OCI-LY1 (cell line): ENCODE results near the gene ITPK1.

Source experiments
- H2AFZ ChIP-seq: fragments of 200-600 bp; sonication (generic), shearing (Covaris generic); 2 replicates; pipeline ENCODE4 v1.6.0; 2014; ENCODE audit warnings: antibody characterized with exemption, mild to moderate bottlenecking, low read length
- H3F3A ChIP-seq: fragments of 200-600 bp; sonication (generic), shearing (Covaris generic); 2 replicates; pipeline ENCODE4 v1.6.0; 2014; ENCODE audit warnings: mild to moderate bottlenecking, antibody characterized with exemption, low read length, moderate library complexity; ENCODE audit not compliant: insufficient read depth
- H3K27ac ChIP-seq: fragments of 200-600 bp; sonication (generic); 2 replicates; pipeline ENCODE4 v1.5.1; 2014; ENCODE audit warnings: low read length, mixed run types, mild to moderate bottlenecking, low read depth; ENCODE audit not compliant: poor library complexity, severe bottlenecking
- H3K27me3 ChIP-seq: fragments of 200-600 bp; sonication (generic); 2 replicates; pipeline ENCODE4 v1.6.0; 2014; ENCODE audit warnings: antibody characterized with exemption, mild to moderate bottlenecking, low read length, moderate library complexity; ENCODE audit not compliant: insufficient read depth
- H3K36me3 ChIP-seq: fragments of 200-600 bp; sonication (generic); 2 replicates; pipeline ENCODE4 v1.6.1; 2014; ENCODE audit warnings: mild to moderate bottlenecking, antibody characterized with exemption, low read length, moderate library complexity, mixed read lengths; ENCODE audit not compliant: insufficient read depth
- H3K4me1 ChIP-seq: fragments of 200-600 bp; sonication (generic); 2 replicates; pipeline ENCODE4 v1.5.1; 2014; ENCODE audit warnings: mild to moderate bottlenecking, low read length, moderate library complexity; ENCODE audit not compliant: insufficient read depth, severe bottlenecking
- H3K4me2 ChIP-seq: fragments of 200-600 bp; sonication (generic), shearing (Covaris generic); 2 replicates; pipeline ENCODE4 v1.6.1; 2014; ENCODE audit warnings: low read length
- H3K4me3 ChIP-seq: fragments of 200-600 bp; sonication (generic); 2 replicates; pipeline ENCODE4 v1.5.1; 2014; ENCODE audit warnings: low read length, low read depth, mild to moderate bottlenecking, mixed read lengths; ENCODE audit not compliant: poor library complexity, severe bottlenecking
- H3K79me2 ChIP-seq: fragments of 200-600 bp; shearing (Covaris generic); 2 replicates; pipeline ENCODE4 v1.6.1; 2016; ENCODE audit warnings: mixed run types, low read length, mixed read lengths; ENCODE audit not compliant: insufficient read depth
- H3K9ac ChIP-seq: fragments of 200-600 bp; sonication (generic), shearing (Covaris generic); 2 replicates; pipeline ENCODE4 v1.6.1; 2014; ENCODE audit warnings: mild to moderate bottlenecking, low read length, mixed read lengths
- H3K9me2 ChIP-seq: fragments of 200-600 bp; sonication (generic), shearing (Covaris generic); 2 replicates; pipeline ENCODE4 v1.6.1; 2014; ENCODE audit warnings: low read depth, mild to moderate bottlenecking, low read length, mixed read lengths
- H3K9me3 ChIP-seq: fragments of 200-600 bp; shearing (Covaris generic); 2 replicates; pipeline ENCODE4 v1.6.1; 2014; ENCODE audit warnings: low read length, mixed read lengths
- H4K20me1 ChIP-seq: fragments of 200-600 bp; sonication (generic), shearing (Covaris generic); 2 replicates; pipeline ENCODE4 v1.6.0; 2016; ENCODE audit warnings: mild to moderate bottlenecking, low read length; ENCODE audit not compliant: insufficient read depth
- EZH2 ChIP-seq: fragments of 200-600 bp; sonication (generic), shearing (Covaris generic); IDR thresholded peaks from 2 replicates; pipeline ENCODE4 v1.8.0; 2017; ENCODE audit warnings: borderline replicate concordance, mixed run types, mild to moderate bottlenecking, antibody characterized with exemption, low read length, moderate library complexity, mixed read lengths
- TF ChIP-seq, protein P1 (sequence below): fragments of 200-600 bp; sonication (generic), shearing (Covaris generic); IDR thresholded peaks from 2 replicates; pipeline ENCODE4 v1.5.1; 2017; ENCODE audit warnings: mild to moderate bottlenecking, antibody characterized with exemption, low read length, moderate library complexity, mixed read lengths

The ITPK1 gene

DNA sequence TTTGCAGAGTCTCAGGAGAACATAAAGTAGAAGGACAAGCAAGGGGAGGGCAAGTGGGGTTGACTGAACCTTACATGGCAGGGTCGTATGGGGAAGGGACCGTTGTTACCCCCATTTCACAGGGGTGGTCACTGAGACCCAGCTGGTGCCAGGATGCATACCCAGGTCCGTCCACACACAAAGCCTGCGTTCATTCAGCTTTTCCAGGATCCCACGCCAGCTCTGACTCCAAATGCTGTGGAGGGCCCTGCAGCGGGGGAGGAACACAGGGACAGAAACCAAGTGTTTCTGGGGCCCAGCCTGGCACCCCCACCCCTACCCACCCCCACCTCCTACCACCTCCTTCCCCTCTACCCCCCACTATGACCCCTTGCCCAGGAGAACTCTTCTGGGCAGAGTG is 209.3 kb downstream of the ITPK1 start:
- Histone ChIP-seq H3F3A (no peaks in the 10 kb centered on the region), H3K36me3 (no peaks in the 10 kb centered on the region), H3K9me3 (no peaks in the 10 kb centered on the region), H3K4me2 (no peak overlapping the region), H3K79me2 (no peaks in the 10 kb centered on the region), H2AFZ (no peak overlapping the region), H3K4me1 (no peaks in the 10 kb centered on the region), H3K27ac (no peak overlapping the region), H3K9me2 (no peaks in the 10 kb centered on the region), H3K9ac (no peak overlapping the region), H3K27me3 (no peaks in the 10 kb centered on the region), H3K4me3 (no peak overlapping the region), H4K20me1 (no peaks in the 10 kb centered on the region)
- no peak for TF ChIP-seq EZH2
- TF ChIP-seq, protein P1, sequence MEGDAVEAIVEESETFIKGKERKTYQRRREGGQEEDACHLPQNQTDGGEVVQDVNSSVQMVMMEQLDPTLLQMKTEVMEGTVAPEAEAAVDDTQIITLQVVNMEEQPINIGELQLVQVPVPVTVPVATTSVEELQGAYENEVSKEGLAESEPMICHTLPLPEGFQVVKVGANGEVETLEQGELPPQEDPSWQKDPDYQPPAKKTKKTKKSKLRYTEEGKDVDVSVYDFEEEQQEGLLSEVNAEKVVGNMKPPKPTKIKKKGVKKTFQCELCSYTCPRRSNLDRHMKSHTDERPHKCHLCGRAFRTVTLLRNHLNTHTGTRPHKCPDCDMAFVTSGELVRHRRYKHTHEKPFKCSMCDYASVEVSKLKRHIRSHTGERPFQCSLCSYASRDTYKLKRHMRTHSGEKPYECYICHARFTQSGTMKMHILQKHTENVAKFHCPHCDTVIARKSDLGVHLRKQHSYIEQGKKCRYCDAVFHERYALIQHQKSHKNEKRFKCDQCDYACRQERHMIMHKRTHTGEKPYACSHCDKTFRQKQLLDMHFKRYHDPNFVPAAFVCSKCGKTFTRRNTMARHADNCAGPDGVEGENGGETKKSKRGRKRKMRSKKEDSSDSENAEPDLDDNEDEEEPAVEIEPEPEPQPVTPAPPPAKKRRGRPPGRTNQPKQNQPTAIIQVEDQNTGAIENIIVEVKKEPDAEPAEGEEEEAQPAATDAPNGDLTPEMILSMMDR = no peak

DNA sequence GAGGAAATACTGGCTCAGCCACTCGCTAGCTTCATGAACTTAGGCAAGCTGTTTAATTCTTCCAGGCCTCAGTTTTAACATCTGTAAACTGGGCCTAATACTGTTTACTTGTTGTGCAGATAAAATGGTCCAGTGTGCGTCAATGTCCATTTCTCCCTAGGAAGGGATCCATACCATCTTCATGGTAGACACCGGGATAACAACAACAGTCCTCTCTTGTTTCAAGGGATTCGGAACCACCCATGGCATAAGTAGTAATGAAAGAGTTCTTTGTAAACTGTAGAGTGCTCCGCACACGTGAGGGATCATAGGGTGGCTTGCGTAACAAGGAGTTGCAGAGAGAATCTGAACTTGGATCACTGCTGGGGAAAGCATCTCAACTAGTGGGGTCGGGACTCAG is 210.1 kb downstream of the ITPK1 start:
- no peaks in the 10 kb centered on the region for H4K20me1 ChIP-seq
- H3K9ac ChIP-seq = no peak overlapping the region
- H3K27me3 ChIP-seq = no peaks in the 10 kb centered on the region
- no peaks in the 10 kb centered on the region for H3K36me3 ChIP-seq
- no peak overlapping the region for H3K4me3 ChIP-seq
- H3K4me1 ChIP-seq = no peaks in the 10 kb centered on the region
- no peak overlapping the region for H3K27ac ChIP-seq
- H3F3A ChIP-seq = no peaks in the 10 kb centered on the region
- H3K4me2 ChIP-seq = no peak overlapping the region
- H3K79me2 ChIP-seq = no peaks in the 10 kb centered on the region
- TF ChIP-seq, protein P1 = no peak
- no peak for TF ChIP-seq EZH2
- no peaks in the 10 kb centered on the region for H3K9me2 ChIP-seq
- H2AFZ ChIP-seq = no peak overlapping the region
- H3K9me3 ChIP-seq = no peaks in the 10 kb centered on the region

DNA sequence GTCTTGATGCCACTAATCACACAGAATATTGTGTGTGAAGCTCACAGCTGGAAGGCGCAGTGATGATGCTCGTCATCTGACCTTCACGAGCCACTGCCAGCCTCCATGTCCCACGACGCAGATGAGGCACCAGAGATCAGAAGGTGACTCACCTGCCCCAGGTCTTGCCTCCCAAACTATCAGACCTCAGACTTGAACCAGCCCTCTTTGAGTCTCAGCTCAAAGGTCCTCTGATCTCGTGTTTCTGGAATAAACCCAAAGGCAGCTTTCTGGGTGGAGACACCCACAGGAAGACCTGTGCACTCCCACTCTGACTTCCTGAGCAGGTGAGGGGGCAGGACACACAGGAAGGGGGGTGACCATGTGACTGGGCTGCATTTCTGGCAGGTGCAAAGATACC is 212.4 kb downstream of the ITPK1 start:
- Histone ChIP-seq H3K79me2 (no peaks in the 10 kb centered on the region), H3K4me1 (no peaks in the 10 kb centered on the region), H3K27ac (no peak overlapping the region), H2AFZ (no peak overlapping the region), H3F3A (no peaks in the 10 kb centered on the region), H3K36me3 (no peaks in the 10 kb centered on the region), H3K9me3 (no peaks in the 10 kb centered on the region), H3K27me3 (0 out of 2 replicates have a peak, but pooled peaks cover 3% of the 10 kb centered on the region), H3K4me3 (no peak overlapping the region), H3K9ac (no peak overlapping the region), H3K9me2 (no peaks in the 10 kb centered on the region), H3K4me2 (no peak overlapping the region), H4K20me1 (no peaks in the 10 kb centered on the region)
- no peak for TF ChIP-seq EZH2
- TF ChIP-seq, protein P1 = no peak
